H1 (cell line): ENCODE results near the gene PDZRN3. TPM values are rescaled to one million over a fixed set of nuclear protein-coding genes. Genes with fewer than 3 reads are reported as not detected.

ENCODE experiments used
- CTCF ChIA-PET: fragments of 300-600 bp; sonication (Branson Sonifier 250); formaldehyde crosslinking; loops from one replicate; lab custom pipeline; 2021; ENCODE audit not compliant: partially characterized antibody; lab: Charles Lee
- POLR2A ChIA-PET: fragments of 300-600 bp; sonication (Branson Sonifier 250); formaldehyde crosslinking; loops from one replicate; lab custom pipeline; 2021; ENCODE audit warnings: inconsistent platforms; ENCODE audit not compliant: partially characterized antibody; lab: Charles Lee
- DNase-seq, 2 experiments: peaks; one replicate each; pipeline versions ENCODE4 v3.0.0 to v3.0.0-alpha.2; 2010 to 2022; ENCODE audit warnings: low spot score in 2 of 2, low read depth in 1 of 2, mixed read lengths in 1 of 2
- FAIRE-seq: peaks from 2 replicates; lab custom pipeline; 2011; peaks lifted over from hg19 to GRCh38; lab: Jason Lieb, UNC
- H2AFZ ChIP-seq: 2 replicates; pipeline ENCODE4 v1.8.1; 2012; ENCODE audit warnings: low read length, inconsistent platforms
- H2AK5ac ChIP-seq: 2 replicates; pipeline ENCODE4 v1.6.1; 2013; ENCODE audit warnings: low read depth, low read length
- H2BK120ac ChIP-seq: replicated peaks from 2 replicates; pipeline ENCODE3; 2013; ENCODE audit warnings: low read depth, low read length, inconsistent platforms
- H2BK12ac ChIP-seq: 2 replicates; pipeline ENCODE4 v1.6.1; 2013; ENCODE audit warnings: low read depth, low read length
- H2BK15ac ChIP-seq: 2 replicates; pipeline ENCODE4 v1.6.1; 2013; ENCODE audit warnings: low read length
- H2BK20ac ChIP-seq: 2 replicates; pipeline ENCODE4 v1.6.1; 2013; ENCODE audit warnings: low read length
- H2BK5ac ChIP-seq: 2 replicates; pipeline ENCODE4 v1.6.1; 2013; ENCODE audit warnings: low read depth, low read length
- H3K14ac ChIP-seq: 2 replicates; pipeline ENCODE4 v1.6.1; 2013; ENCODE audit warnings: inconsistent platforms; ENCODE audit not compliant: insufficient read length
- H3K18ac ChIP-seq: 2 replicates; pipeline ENCODE4 v1.6.1; 2013; ENCODE audit warnings: low read length; ENCODE audit errors: extremely low read depth
- H3K23ac ChIP-seq: 2 replicates; pipeline ENCODE4 v1.6.1; 2013; ENCODE audit warnings: inconsistent platforms; ENCODE audit not compliant: insufficient read length
- H3K23me2 ChIP-seq: 2 replicates; pipeline ENCODE4 v1.6.1; 2013; ENCODE audit warnings: low read depth, low read length
- H3K27ac ChIP-seq: 2 replicates; pipeline ENCODE4 v1.6.1; 2011; ENCODE audit warnings: low read depth, low read length, inconsistent platforms
- H3K27me3 ChIP-seq, 4 experiments: replicated peaks in 1 of 4; 1 replicate in 1 of 4; 2 replicates in 3 of 4; pipeline versions ENCODE4 v1.6.1 to v1.8.1; 2011 to 2013; ENCODE audit warnings: low read length in 3 of 4, mild to moderate bottlenecking in 3 of 4, inconsistent platforms in 2 of 4, mixed read lengths in 2 of 4, moderate library complexity in 1 of 4; ENCODE audit not compliant: control insufficient read depth in 3 of 4, insufficient read depth in 3 of 4; ENCODE audit errors: extremely low read depth in 1 of 4
- H3K36me3 ChIP-seq, 4 experiments: 2 replicates each; pipeline versions ENCODE4 v1.6.1 to v1.8.1; 2011 to 2013; ENCODE audit warnings: mild to moderate bottlenecking in 4 of 4, low read length in 3 of 4, moderate library complexity in 2 of 4, control low read depth in 1 of 4, inconsistent platforms in 1 of 4; ENCODE audit not compliant: insufficient read depth in 4 of 4, control insufficient read depth in 2 of 4
- H3K4ac ChIP-seq: replicated peaks from 2 replicates; pipeline ENCODE3; 2013; ENCODE audit warnings: low read length, low read depth, mixed read lengths, inconsistent platforms; ENCODE audit not compliant: insufficient read length
- H3K4me1 ChIP-seq, 4 experiments: replicated peaks in 1 of 4; 1 replicate in 1 of 4; 2 replicates in 3 of 4; pipeline versions ENCODE4 v1.6.1 to v1.8.1; 2011 to 2013; ENCODE audit warnings: low read length in 3 of 4, inconsistent platforms in 2 of 4, mixed read lengths in 1 of 4; ENCODE audit not compliant: insufficient read depth in 4 of 4, control insufficient read depth in 3 of 4
- H3K4me2 ChIP-seq, 2 experiments: 2 replicates each; pipeline versions ENCODE4 v1.6.1 to v1.8.1; 2011 to 2013; ENCODE audit warnings: low read depth in 2 of 2, low read length in 2 of 2, control low read depth in 1 of 2, inconsistent platforms in 1 of 2, mild to moderate bottlenecking in 1 of 2; ENCODE audit not compliant: insufficient read depth in 1 of 2
- H3K4me3 ChIP-seq, 4 experiments: fragments of 200-600, 300-600 bp in 1 of 4; sonication (generic), shearing (Covaris generic), sonication (Bioruptor Twin) in 1 of 4; 2 replicates each; pipeline versions ENCODE4 v1.5.1 to v1.8.1; 2011 to 2016; ENCODE audit warnings: low read length in 4 of 4, low read depth in 3 of 4, control low read depth in 2 of 4, inconsistent platforms in 2 of 4, mild to moderate bottlenecking in 2 of 4, mixed read lengths in 1 of 4, moderate library complexity in 1 of 4; ENCODE audit not compliant: insufficient read depth in 2 of 4; ENCODE audit errors: extremely low read depth in 1 of 4
- H3K56ac ChIP-seq: replicated peaks from 2 replicates; pipeline ENCODE3; 2013; ENCODE audit warnings: low read depth, mild to moderate bottlenecking, mixed read lengths, low read length, inconsistent platforms; ENCODE audit not compliant: insufficient read length
- H3K79me1 ChIP-seq: 2 replicates; pipeline ENCODE4 v1.6.1; 2013; ENCODE audit warnings: low read depth, low read length, control low read depth
- H3K79me2 ChIP-seq, 2 experiments: 2 replicates each; pipeline versions ENCODE4 v1.6.1 to v1.8.1; 2012 to 2013; ENCODE audit warnings: low read length in 2 of 2, mild to moderate bottlenecking in 2 of 2, inconsistent platforms in 1 of 2; ENCODE audit not compliant: insufficient read depth in 2 of 2, control insufficient read depth in 1 of 2
- H3K9ac ChIP-seq, 4 experiments: replicated peaks in 1 of 4; 1 replicate in 1 of 4; 2 replicates in 3 of 4; pipeline versions ENCODE4 v1.6.1 to v1.8.1; 2011 to 2013; ENCODE audit warnings: low read depth in 3 of 4, low read length in 3 of 4, control low read depth in 2 of 4, mild to moderate bottlenecking in 2 of 4, moderate library complexity in 2 of 4, inconsistent platforms in 1 of 4; ENCODE audit errors: extremely low read depth in 1 of 4
- H3K9me3 ChIP-seq, 2 experiments: 2 replicates each; pipeline versions ENCODE4 v1.6.1 to v1.8.1; 2012 to 2013; ENCODE audit warnings: mild to moderate bottlenecking in 2 of 2, moderate library complexity in 2 of 2, control low read depth in 1 of 2, inconsistent platforms in 1 of 2, low read depth in 1 of 2, low read length in 1 of 2, mixed read lengths in 1 of 2; ENCODE audit not compliant: insufficient read depth in 2 of 2
- H4K20me1 ChIP-seq, 2 experiments: replicated peaks in 1 of 2; 2 replicates each; pipeline versions ENCODE3 to v1.8.1; 2011 to 2013; ENCODE audit warnings: inconsistent platforms in 2 of 2, low read length in 2 of 2, mild to moderate bottlenecking in 1 of 2; ENCODE audit not compliant: insufficient read depth in 2 of 2, control insufficient read depth in 1 of 2
- H4K5ac ChIP-seq: 2 replicates; pipeline ENCODE4 v1.6.1; 2013; ENCODE audit warnings: low read length, low read depth, mixed read lengths, inconsistent platforms; ENCODE audit not compliant: insufficient read length
- H4K8ac ChIP-seq: 2 replicates; pipeline ENCODE4 v1.8.0; 2013; ENCODE audit warnings: mild to moderate bottlenecking, moderate library complexity, low read length, inconsistent platforms; ENCODE audit not compliant: insufficient read depth; ENCODE audit errors: extremely low read depth
- H4K91ac ChIP-seq: replicated peaks from 2 replicates; pipeline ENCODE3; 2013; ENCODE audit warnings: low read length, mixed read lengths, inconsistent platforms; ENCODE audit not compliant: insufficient read length
- ASH2L ChIP-seq: fragments of 200-600, 300-600 bp; sonication (generic); IDR thresholded peaks from one replicate; pipeline ENCODE4 v1.7.1; 2017; ENCODE audit warnings: low read length
- CEBPB ChIP-seq: IDR thresholded peaks from 2 replicates; pipeline ENCODE4 v1.6.1; 2012; ENCODE audit warnings: low read depth, low read length
- CHD2 ChIP-seq: IDR thresholded peaks from 2 replicates; pipeline ENCODE4 v1.6.1; 2012; ENCODE audit warnings: low read length, improper control_type of control experiment
- CTBP2 ChIP-seq: IDR thresholded peaks from 2 replicates; pipeline ENCODE4 v1.7.0; 2011; ENCODE audit warnings: borderline replicate concordance, mild to moderate bottlenecking, moderate library complexity, mixed read lengths, low read length; ENCODE audit not compliant: insufficient read depth, insufficient read length
- EGR1 ChIP-seq: IDR thresholded peaks from 2 replicates; pipeline ENCODE4 v1.6.1; 2011; ENCODE audit warnings: low read depth, low read length, borderline replicate concordance
- EP300 ChIP-seq, 2 experiments: IDR thresholded peaks; 1 replicate in 1 of 2; 2 replicates in 1 of 2; pipeline ENCODE4 v1.6.1; 2011 to 2012; ENCODE audit warnings: low read depth in 2 of 2, low read length in 2 of 2, mild to moderate bottlenecking in 2 of 2, borderline replicate concordance in 1 of 2, inconsistent platforms in 1 of 2, moderate library complexity in 1 of 2
- GABPA ChIP-seq: IDR thresholded peaks from 2 replicates; pipeline ENCODE4 v1.6.1; 2011; ENCODE audit warnings: mild to moderate bottlenecking, low read length, moderate library complexity, borderline replicate concordance; ENCODE audit not compliant: insufficient read depth
- GTF2F1 ChIP-seq: IDR thresholded peaks from 2 replicates; pipeline ENCODE4 v1.6.1; 2012; ENCODE audit warnings: low read depth, low read length, improper control_type of control experiment, borderline replicate concordance
- HDAC6 ChIP-seq: IDR thresholded peaks from one replicate; pipeline ENCODE4 v1.7.1; 2012; ENCODE audit warnings: low read depth, mild to moderate bottlenecking, inconsistent platforms, low read length, moderate library complexity
- KDM5A ChIP-seq: fragments of 200-600 bp; IDR thresholded peaks from 2 replicates; pipeline ENCODE4 v1.7.1; 2012; ENCODE audit warnings: mild to moderate bottlenecking, low read length, inconsistent platforms, mixed read lengths
- POLR2AphosphoS5 ChIP-seq: IDR thresholded peaks from 2 replicates; pipeline ENCODE4 v1.6.1; 2011; ENCODE audit warnings: low read depth, low read length
- SP4 ChIP-seq: IDR thresholded peaks from 2 replicates; pipeline ENCODE4 v1.6.1; 2012; ENCODE audit warnings: low read length, inconsistent platforms
- TAF1 ChIP-seq: IDR thresholded peaks from 2 replicates; pipeline ENCODE4 v1.6.1; 2011; ENCODE audit warnings: mild to moderate bottlenecking, low read depth, low read length
- TCF12 ChIP-seq: IDR thresholded peaks from 2 replicates; pipeline ENCODE4 v1.6.1; 2011; ENCODE audit warnings: low read depth, mild to moderate bottlenecking, low read length
- WGBS, 2 experiments: shearing (Covaris generic) in 1 of 2; methylation state at CpG; one replicate each; pipeline versions ENCODE4 v1.1.6 to v1.1.7; 2013 to 2015; ENCODE audit warnings: low lambda C conversion rate in 2 of 2, mixed read lengths in 2 of 2, inconsistent platforms in 1 of 2, low coverage in 1 of 2, missing lambda C conversion rate in 1 of 2; ENCODE audit not compliant: insufficient replicate concordance in 2 of 2, insufficient coverage in 1 of 2, insufficient read length in 1 of 2; ENCODE audit errors: extremely low coverage in 1 of 2, missing lambda C conversion rate in 1 of 2; 5-methylcytosine and 5-hydroxymethylcytosine counted together
- polyA plus RNA-seq, 7 experiments: library from polyadenylated mRNA; depleted of rRNA in 3 of 7; stranded (reverse) in 5 of 7; unstranded in 2 of 7; fragments of >200 nt in 5 of 7; fragments of 200-250 nt in 2 of 7; gene quantifications; 1 replicate in 5 of 7; 2 replicates in 1 of 7; 4 replicates in 1 of 7; pipeline versions ENCODE4 v1.2.1 to v1.2.3, GENCODE V29; 2011 to 2013; ENCODE audit warnings: missing spikeins in 2 of 7, mixed read lengths in 2 of 7
- total RNA-seq: library from RNA; stranded (reverse); fragmentation: NEBNext Ultra II Directional; extraction: Animal tissue kit (Norgen Biotek cat#: 25700); gene quantifications from 2 replicates; pipeline ENCODE4 v1.2.1, GENCODE V29; 2021
- TF ChIP-seq, protein P1 (sequence below): IDR thresholded peaks from 2 replicates; pipeline ENCODE4 v1.6.1; 2012; ENCODE audit warnings: inconsistent platforms

The PDZRN3 gene
- total and polyA plus RNA-seq, 2 of the 8 experiments (the other 6 are each of a cell fraction or from before 2014, with no cell fraction given): 4.2 to 20.5 TPM

DNA sequence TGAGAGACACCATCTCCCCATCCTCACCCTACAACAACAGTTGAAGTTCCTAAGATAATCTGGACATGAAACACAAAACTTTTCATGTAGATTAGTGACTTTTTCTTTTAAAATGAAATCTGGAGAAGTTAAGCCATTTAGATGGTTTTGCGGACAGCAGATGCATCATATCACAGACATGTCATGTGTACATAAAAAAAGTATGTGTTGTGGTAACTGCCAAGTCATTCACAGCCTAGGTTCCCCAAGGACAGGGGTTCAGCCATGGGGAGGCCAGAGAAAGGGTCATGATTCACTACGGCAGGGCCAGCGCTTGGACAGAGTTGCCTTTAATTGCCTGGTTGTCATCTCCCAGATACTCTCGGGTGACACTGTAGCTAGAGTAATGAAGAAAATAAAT lies 163.2 kb downstream of the PDZRN3 start:
- peaks cover 0 to 1% (median 0%) of the 10 kb centered on the region in 4 experiments; a peak in 1 of 7 replicates for H3K27me3 ChIP-seq
- no peaks in the 10 kb centered on the region for H3K4me1 ChIP-seq
- H3K9ac ChIP-seq: no peak overlapping the region
- H3K23me2 ChIP-seq: no peaks in the 10 kb centered on the region
- H3K79me2 ChIP-seq: no peaks in the 10 kb centered on the region
- H2BK20ac ChIP-seq: no peak overlapping the region
- TF ChIP-seq SP4: no peak
- TF ChIP-seq EGR1: no peak
- no peak for TF ChIP-seq CHD2
- TF ChIP-seq HDAC6: no peak
- TF ChIP-seq CTBP2: no peak
- TF ChIP-seq GTF2F1: no peak
- no peak for TF ChIP-seq EP300 (IDR thresholded peaks at IDR 0.05; ENCODE audit: borderline replicate concordance in 1 of 2, low read depth in 2 of 2, low read length in 2 of 2)
- TF ChIP-seq CEBPB: no peak
- TF ChIP-seq TCF12: no peak
- TF ChIP-seq, protein P1, sequence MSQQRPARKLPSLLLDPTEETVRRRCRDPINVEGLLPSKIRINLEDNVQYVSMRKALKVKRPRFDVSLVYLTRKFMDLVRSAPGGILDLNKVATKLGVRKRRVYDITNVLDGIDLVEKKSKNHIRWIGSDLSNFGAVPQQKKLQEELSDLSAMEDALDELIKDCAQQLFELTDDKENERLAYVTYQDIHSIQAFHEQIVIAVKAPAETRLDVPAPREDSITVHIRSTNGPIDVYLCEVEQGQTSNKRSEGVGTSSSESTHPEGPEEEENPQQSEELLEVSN: no peak
- TF ChIP-seq GABPA: no peak
- TF ChIP-seq TAF1: no peak
- no peak for TF ChIP-seq ASH2L
- TF ChIP-seq POLR2AphosphoS5: no peak
- TF ChIP-seq KDM5A: no peak
- TF ChIP-seq, all 59 proteins: peak for 0
- H3K27ac ChIP-seq: no peak overlapping the region
- FAIRE-seq: no peak
- H4K5ac ChIP-seq: no peak overlapping the region
- 97% methylated on average over 4 of the region's 4 CpGs; no CpG with 5 or more reads in 1 of the 2 experiments for WGBS, 2 experiments
- H3K4me2 ChIP-seq: no peak overlapping the region
- ChIA-PET POLR2A (no interaction called here), CTCF (interaction anchor here (0.7 to 1.1 kb wide), 2 partner anchors 270 to 365 kb away, joined by 3 read pairs; no protein-coding TSS in a partner anchor)
- H3K9me3 ChIP-seq: no peaks in the 10 kb centered on the region
- DNase-seq: no peak
- H3K14ac ChIP-seq: no peak overlapping the region
- no peak overlapping the region for H2AK5ac ChIP-seq
- H4K20me1 ChIP-seq: no peaks in the 10 kb centered on the region
- H4K8ac ChIP-seq: no peak overlapping the region
- H3K36me3 ChIP-seq: no peaks in the 10 kb centered on the region
- H2BK15ac ChIP-seq: no peak overlapping the region
- H3K56ac ChIP-seq: no peak overlapping the region
- no peak overlapping the region for H4K91ac ChIP-seq
- no peak overlapping the region for H3K4ac ChIP-seq
- no peaks in the 10 kb centered on the region for H3K79me1 ChIP-seq
- no peak overlapping the region for H3K18ac ChIP-seq
- no peak overlapping the region for H3K4me3 ChIP-seq
- no peak overlapping the region for H2BK5ac ChIP-seq
- H3K23ac ChIP-seq: no peak overlapping the region
- H2BK120ac ChIP-seq: no peak overlapping the region
- H2BK12ac ChIP-seq: no peak overlapping the region
- no peak overlapping the region for H2AFZ ChIP-seq
